PC-3 (cell line): ENCODE results near the gene SIK1. TPM values are rescaled to one million over a fixed set of nuclear protein-coding genes. Genes with fewer than 3 reads are reported as not detected.

Experiments
- ATAC-seq: fragments of 200-7000 bp; cut with Tn5 transposase; 2 replicates; pipeline ENCODE4 v1.9.1; 2020; ENCODE audit warnings: mild to moderate bottlenecking, moderate library complexity
- BruUV-seq: library from RNA; stranded (reverse); fragments of 400-500 nt; replicated peaks from 2 replicates; lab custom pipeline; 2021; lab: Mats Ljungman, UMichigan
- CTCF ChIA-PET: fragments of 300-600 bp; sonication (Branson Sonifier 250); formaldehyde crosslinking; loops from one replicate; lab custom pipeline; 2022; ENCODE audit warnings: antibody characterized with exemption; lab: Charles Lee
- POLR2A ChIA-PET: fragments of 300-600 bp; sonication (Branson Sonifier 250); formaldehyde crosslinking; loops from one replicate; lab custom pipeline; 2022; ENCODE audit warnings: antibody characterized with exemption; ENCODE audit not compliant: unreplicated experiment; lab: Charles Lee
- DNase-seq: peaks from one replicate; pipeline ENCODE4 v3.0.0-alpha.2; 2015
- H2AFZ ChIP-seq: fragments of 300-600 bp; sonication (generic); 2 replicates; pipeline ENCODE4 v1.6.0; 2016; ENCODE audit warnings: antibody characterized with exemption, low read length
- H3F3A ChIP-seq: fragments of 300-600 bp; sonication (generic); one replicate; pipeline ENCODE4 v1.6.0; 2017; ENCODE audit warnings: antibody characterized with exemption, low read length, control low read depth, mild to moderate bottlenecking; ENCODE audit not compliant: unreplicated experiment
- H3K27ac ChIP-seq: fragments of 300-600 bp; sonication (generic); 2 replicates; pipeline ENCODE4 v1.5.1; 2016; ENCODE audit warnings: mild to moderate bottlenecking, low read length
- H3K27me3 ChIP-seq: fragments of 300-600 bp; sonication (generic); 2 replicates; pipeline ENCODE4 v1.6.1; 2016; ENCODE audit warnings: low read length, mixed read lengths
- H3K36me3 ChIP-seq: fragments of 300-600 bp; sonication (generic); 2 replicates; pipeline ENCODE4 v1.6.1; 2016; ENCODE audit warnings: low read depth, mixed run types, low read length, mixed read lengths
- H3K4me1 ChIP-seq: fragments of 300-600 bp; sonication (generic); 2 replicates; pipeline ENCODE4 v1.5.1; 2016; ENCODE audit warnings: low read length; ENCODE audit not compliant: insufficient read depth
- H3K4me2 ChIP-seq: fragments of 300-600 bp; sonication (generic); 2 replicates; pipeline ENCODE4 v1.6.0; 2016; ENCODE audit warnings: low read length
- H3K4me3 ChIP-seq: fragments of 300-600 bp; sonication (generic); 2 replicates; pipeline ENCODE4 v1.5.1; 2016; ENCODE audit warnings: mild to moderate bottlenecking, low read length, mixed read lengths
- H3K79me2 ChIP-seq: fragments of 300-600 bp; sonication (generic); 2 replicates; pipeline ENCODE4 v1.6.1; 2017; ENCODE audit warnings: low read length, mixed read lengths
- H3K9ac ChIP-seq: fragments of 300-600 bp; sonication (generic); 2 replicates; pipeline ENCODE4 v1.6.0; 2016; ENCODE audit warnings: mild to moderate bottlenecking, low read length
- H3K9me2 ChIP-seq: fragments of 300-600 bp; sonication (generic); replicated peaks from 2 replicates; pipeline ENCODE4 v1.6.1; 2016; ENCODE audit warnings: mixed run types, low read length, mixed read lengths
- H3K9me3 ChIP-seq: fragments of 300-600 bp; sonication (generic); 2 replicates; pipeline ENCODE4 v1.6.1; 2016; ENCODE audit warnings: low read length, mixed read lengths
- H4K20me1 ChIP-seq: fragments of 300-600 bp; sonication (generic); 2 replicates; pipeline ENCODE4 v1.6.1; 2016; ENCODE audit warnings: low read length, mixed read lengths
- CTCF ChIP-seq: fragments of 300-600 bp; sonication (generic); conservative IDR thresholded peaks from 2 replicates; pipeline ENCODE4 v1.5.1; 2017; ENCODE audit warnings: antibody characterized with exemption, low read depth, mild to moderate bottlenecking, low read length
- EZH2 ChIP-seq: fragments of 300-600 bp; sonication (generic); IDR thresholded peaks from one replicate; pipeline ENCODE4 v1.6.1; 2017; ENCODE audit warnings: antibody characterized with exemption, mild to moderate bottlenecking, low read length; ENCODE audit not compliant: unreplicated experiment
- EZH2phosphoT487 ChIP-seq: fragments of 300-600 bp; sonication (generic); IDR thresholded peaks from 2 replicates; pipeline ENCODE4 v1.6.1; 2018; ENCODE audit warnings: mild to moderate bottlenecking, antibody characterized with exemption, low read length, borderline replicate concordance
- intact Hi-C: fragments of 100-400 bp; cut with micrococcal nuclease; formaldehyde crosslinking; loops from 2 replicates; pipeline ENCODE4 v1.9.0; 2023
- total RNA-seq: library from RNA; depleted of rRNA; stranded (reverse); fragments of >200 nt; gene quantifications from 2 replicates; pipeline ENCODE4 v1.2.3, GENCODE V29; 2014

SIK1 gene
- total RNA-seq, 1 experiment from 2014 or later: 107 TPM

GRCh38 chr21:43372663-43373361 lies 54.1 kb downstream of the SIK1 start:
- Histone ChIP-seq H4K20me1 (no peaks in the 10 kb centered on the region), H3F3A (no peaks in the 10 kb centered on the region), H3K4me1 (peaks cover 12% of the 10 kb centered on the region), H3K9me3 (no peaks in the 10 kb centered on the region), H3K79me2 (no peaks in the 10 kb centered on the region), H3K27ac (peak overlapping the region; percentile 53), H3K4me3 (no peak overlapping the region), H3K27me3 (no peaks in the 10 kb centered on the region), H3K36me3 (no peaks in the 10 kb centered on the region), H3K4me2 (no peak overlapping the region), H2AFZ (0 out of 2 replicates have a peak overlapping the region, but pooled peaks have one; percentile 54), H3K9ac (no peak overlapping the region), H3K9me2 (no peaks in the 10 kb centered on the region)
- no TSS peak for BruUV-seq
- DNase-seq (peak; percentile 84), ATAC-seq (peak; percentile 87)
- ChIA-PET CTCF (no interaction called here), POLR2A (no interaction called here)
- TF ChIP-seq CTCF: no peak
- TF ChIP-seq EZH2: no peak
- no peak for TF ChIP-seq EZH2phosphoT487
- intact Hi-C loops: no loop called here

- H3K27me3 ChIP-seq: no peaks in the 10 kb centered on the region
- H3K27ac ChIP-seq: no peak overlapping the region
- no peaks in the 10 kb centered on the region for H3K79me2 ChIP-seq
- ChIA-PET CTCF (no interaction called here), POLR2A (no interaction called here)
- H3K4me1 ChIP-seq: peaks cover 12% of the 10 kb centered on the region
- DNase-seq: no peak
- no peaks in the 10 kb centered on the region for H3K9me2 ChIP-seq
- H4K20me1 ChIP-seq: no peaks in the 10 kb centered on the region
- H3K4me3 ChIP-seq: no peak overlapping the region
- H2AFZ ChIP-seq: no peak overlapping the region
- intact Hi-C loops: no loop called here
- TF ChIP-seq EZH2phosphoT487: no peak
- TF ChIP-seq EZH2: no peak
- no peak for TF ChIP-seq CTCF
- no peak overlapping the region for H3K9ac ChIP-seq
- no TSS peak for BruUV-seq
- H3K4me2 ChIP-seq: no peak overlapping the region
- no peaks in the 10 kb centered on the region for H3F3A ChIP-seq
- no peaks in the 10 kb centered on the region for H3K36me3 ChIP-seq
- ATAC-seq: no peak
- H3K9me3 ChIP-seq: no peaks in the 10 kb centered on the region
These were observed 55.1 kb downstream of the SIK1 start for GRCh38 chr21:43371786-43372185.

- ChIA-PET POLR2A (no interaction called here), CTCF (no interaction called here)
- no peak overlapping the region for H3K4me2 ChIP-seq
- no peaks in the 10 kb centered on the region for H3K36me3 ChIP-seq
- H3K27me3 ChIP-seq: no peaks in the 10 kb centered on the region
- no peak overlapping the region for H3K4me3 ChIP-seq
- no peak for TF ChIP-seq CTCF
- TF ChIP-seq EZH2: no peak
- no peak for TF ChIP-seq EZH2phosphoT487
- no peaks in the 10 kb centered on the region for H3K9me2 ChIP-seq
- no peaks in the 10 kb centered on the region for H3K79me2 ChIP-seq
- H4K20me1 ChIP-seq: no peaks in the 10 kb centered on the region
- no peak overlapping the region for H3K27ac ChIP-seq
- intact Hi-C loops: no loop called here
- BruUV-seq: no TSS peak
- no peak overlapping the region for H3K9ac ChIP-seq
- ATAC-seq (no peak), DNase-seq (no peak)
- H3K9me3 ChIP-seq: no peaks in the 10 kb centered on the region
- H3K4me1 ChIP-seq: peaks cover 12% of the 10 kb centered on the region
- H2AFZ ChIP-seq: no peak overlapping the region
- H3F3A ChIP-seq: no peaks in the 10 kb centered on the region
These were observed 55.9 kb downstream of the SIK1 start for GRCh38 chr21:43370888-43371570.
